RPMI7951 (cell line): ENCODE measurements around the gene SEC63. TPM values are rescaled to one million over a fixed set of nuclear protein-coding genes. Genes with fewer than 3 reads are reported as not detected.
"Not testable (repeated sequence)": the region's sequence is repeated elsewhere in the genome, so short reads cannot be mapped to it uniquely, and the experiment has no call there.

Experiments
- DNase-seq: peaks from one replicate; pipeline ENCODE4 v3.0.0-alpha.2; 2012; ENCODE audit warnings: low read depth
- total RNA-seq: library from RNA; depleted of rRNA; stranded (reverse); fragments of >200 nt; shearing (Covaris generic); gene quantifications from 2 replicates; pipeline ENCODE4 v1.2.3, GENCODE V29; 2014

The SEC63 gene
- total RNA-seq, 1 experiment from 2014 or later: 19.8 TPM

- no peak for DNase-seq
These were observed 29.0 kb downstream of the SEC63 start for GRCh38 chr6:107928984-107929383.

- peak; percentile 16 for DNase-seq
These were observed 31.1 kb downstream of the SEC63 start for GRCh38 chr6:107926697-107927544.

GRCh38 chr6:107917451-107918375, 40.3 kb downstream of the SEC63 start:
- no peak for DNase-seq

GRCh38 chr6:107916961-107917360, 41.0 kb downstream of the SEC63 start:
- not testable (repeated sequence) for DNase-seq

- no peak for DNase-seq
These were observed 46.3 kb downstream of the SEC63 start for GRCh38 chr6:107911692-107912091.

- no peak for DNase-seq
These were observed 63.1 kb downstream of the SEC63 start for GRCh38 chr6:107894809-107895396.

- not testable (repeated sequence) for DNase-seq
These were observed 67.6 kb downstream of the SEC63 start for GRCh38 chr6:107890431-107890830.

- not testable (repeated sequence) for DNase-seq
These were observed 72.1 kb downstream of the SEC63 start for GRCh38 chr6:107885950-107886349.

- no peak for DNase-seq
These were observed 78.1 kb downstream of the SEC63 start for GRCh38 chr6:107879941-107880340.

GRCh38 chr6:107877968-107878367, 80.0 kb downstream of the SEC63 start:
- DNase-seq: no peak

GRCh38 chr6:107871976-107872375, 86.0 kb downstream of the SEC63 start:
- no peak for DNase-seq

GRCh38 chr6:107871512-107871911, 86.5 kb downstream of the SEC63 start:
- not testable (repeated sequence) for DNase-seq

GRCh38 chr6:107871016-107871415, 87.0 kb downstream of the SEC63 start:
- DNase-seq: no peak

- no peak for DNase-seq
These were observed 87.6 kb downstream of the SEC63 start for GRCh38 chr6:107870381-107870780.

- DNase-seq: no peak
These were observed 88.1 kb downstream of the SEC63 start for GRCh38 chr6:107869871-107870270.

GRCh38 chr6:107868867-107869611, 89.0 kb downstream of the SEC63 start:
- DNase-seq: no peak

GRCh38 chr6:107867302-107867615, 90.7 kb downstream of the SEC63 start:
- DNase-seq: no peak

- peak; percentile 40 for DNase-seq
These were observed 91.3 kb downstream of the SEC63 start for GRCh38 chr6:107866606-107867301.

GRCh38 chr6:107864226-107865127, 93.5 kb downstream of the SEC63 start:
- no peak for DNase-seq

GRCh38 chr6:107862383-107862782, 95.6 kb downstream of the SEC63 start:
- DNase-seq: peak; percentile 20
